Non-pigmented ciliary epithelial cell (primary cell): ENCODE measurements around the gene GPR143.
"Not testable (repeated sequence)": the region's sequence is repeated elsewhere in the genome, so short reads cannot be mapped to it uniquely, and the experiment has no call there.

Source experiments
- DNase-seq: peaks from one replicate; pipeline ENCODE4 v3.0.0-alpha.2; 2010; ENCODE audit warnings: low read depth

GPR143 gene

GRCh38 chrX:9768321-9768839 is 2.7 kb upstream of the GPR143 start:
- DNase-seq: not testable (repeated sequence)

DNA sequence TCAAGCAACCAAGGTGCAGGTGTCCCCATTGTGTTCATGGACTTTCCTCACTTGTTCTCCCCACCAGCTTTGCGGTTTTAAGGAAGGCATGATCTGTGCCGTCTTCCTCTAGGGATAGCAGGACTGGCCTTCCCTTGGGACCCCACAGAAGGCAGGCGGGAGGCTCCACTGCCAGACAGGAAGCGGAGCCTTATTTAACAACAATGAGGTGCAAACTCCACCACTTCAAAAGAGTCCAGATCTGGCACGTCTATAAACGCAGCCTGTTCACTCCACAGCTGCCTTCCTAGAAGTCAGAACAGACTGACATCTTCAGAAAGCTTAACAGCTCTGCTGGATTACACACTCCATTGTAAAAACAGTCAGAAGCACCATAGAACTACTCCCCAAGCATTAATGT is 1.7 kb upstream of the GPR143 start:
- no peak for DNase-seq

- no peak for DNase-seq
These were observed 443 bp downstream of the GPR143 start for GRCh38 chrX:9765072-9765736.

DNA sequence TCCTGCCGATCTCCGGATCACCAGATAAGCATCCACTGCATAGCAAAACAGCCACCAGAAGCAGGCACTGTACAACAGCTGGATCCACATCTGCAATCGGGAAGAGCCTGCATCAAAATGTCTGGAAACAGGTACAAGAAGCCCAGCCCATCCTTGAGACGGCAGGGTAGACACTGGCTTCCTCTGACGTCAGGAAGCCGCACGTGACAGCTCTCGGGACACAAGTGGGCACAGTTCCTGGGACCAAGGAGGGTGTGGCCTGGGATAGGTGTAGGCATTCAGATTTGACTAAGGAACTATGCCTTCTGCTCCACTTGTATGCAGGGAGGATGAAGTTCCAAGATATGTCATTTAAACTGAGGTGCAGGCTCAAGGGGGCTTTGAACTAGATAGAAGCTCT is 6.3 kb downstream of the GPR143 start:
- no peak for DNase-seq

- no peak for DNase-seq
These were observed 7.5 kb downstream of the GPR143 start for GRCh38 chrX:9758021-9758638.

GRCh38 chrX:9757366-9757765 is 8.3 kb downstream of the GPR143 start:
- DNase-seq: no peak

DNA sequence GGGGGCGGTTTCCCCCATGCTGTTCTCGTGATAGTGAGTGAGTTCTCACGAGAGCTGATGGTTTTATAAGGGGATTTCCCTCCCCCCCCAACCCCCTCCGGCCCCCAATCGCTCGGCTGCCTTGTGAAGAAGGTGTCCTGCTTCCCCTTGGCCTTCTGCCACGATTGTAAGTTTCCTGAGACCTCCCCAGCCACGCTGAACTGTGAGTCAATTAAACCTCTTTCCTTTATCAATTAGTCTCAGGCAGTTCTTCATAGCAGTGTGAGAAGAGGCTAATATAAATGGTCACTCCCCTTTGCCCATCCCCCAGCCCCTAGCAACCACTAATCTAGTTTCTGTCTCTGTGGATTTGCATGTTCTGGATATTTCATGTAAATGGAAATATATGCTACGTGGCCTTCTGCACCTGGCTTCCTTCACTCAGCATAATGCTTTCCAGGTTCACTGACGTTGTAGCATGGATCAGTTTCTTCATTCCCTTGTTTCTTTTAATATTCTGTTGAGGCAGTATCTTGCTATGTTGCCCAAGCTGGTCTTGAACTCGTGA is 16.4 kb downstream of the GPR143 start:
- DNase-seq: no peak

DNA sequence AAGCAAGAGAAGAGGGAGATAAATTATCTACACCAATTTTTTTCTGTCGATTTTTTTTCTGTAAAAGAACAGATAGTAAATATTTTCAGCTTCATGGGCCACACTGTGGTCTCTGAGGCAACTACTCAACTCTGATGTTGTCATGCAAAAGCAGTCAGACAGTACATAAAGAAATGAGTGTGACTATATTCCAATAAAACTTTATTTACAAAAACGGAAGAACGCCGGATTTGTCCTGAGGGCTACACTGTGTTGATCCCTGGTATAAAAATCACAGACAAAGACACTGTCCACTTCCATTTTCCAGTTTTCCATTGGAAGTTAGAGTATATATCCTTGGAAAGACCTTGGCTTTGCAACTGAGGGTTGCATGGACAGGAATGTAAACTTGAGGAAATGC is 18.0 kb downstream of the GPR143 start:
- no peak for DNase-seq

DNA sequence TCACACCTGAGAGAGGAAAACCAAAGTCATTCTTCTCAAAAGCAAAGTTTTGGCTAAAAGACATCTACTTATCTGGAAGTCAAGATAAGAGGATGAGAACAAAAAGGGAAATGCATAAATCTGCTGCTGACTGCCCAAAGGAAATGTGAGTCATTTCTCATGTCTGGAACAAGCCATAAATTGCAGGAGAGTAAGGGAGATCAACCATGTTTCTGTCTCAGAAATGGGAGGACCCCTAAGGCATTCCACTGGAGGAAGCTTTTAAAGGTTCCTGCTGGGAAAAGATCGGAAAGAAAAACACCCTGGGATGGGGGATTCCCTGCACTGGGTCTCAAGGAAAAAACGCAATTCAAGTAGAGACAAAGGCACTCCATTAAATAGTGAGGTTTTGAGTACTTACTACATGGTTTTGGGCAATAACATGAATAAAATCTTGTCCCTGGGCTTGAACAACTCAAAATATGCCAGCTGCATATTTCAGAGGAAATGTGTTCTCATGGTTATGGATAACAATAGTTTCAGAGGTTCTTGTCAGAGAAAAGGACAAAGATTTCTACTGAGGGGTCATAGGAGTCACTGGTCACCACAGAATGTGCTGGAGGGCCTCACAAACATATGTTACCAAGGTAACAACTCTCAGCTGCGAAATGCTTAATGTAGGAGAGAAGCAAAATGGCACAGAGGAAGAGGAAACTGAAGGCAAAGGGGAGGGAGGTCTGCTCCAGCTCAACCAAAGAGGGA is 19.3 kb downstream of the GPR143 start:
- DNase-seq: peak; percentile 30

GRCh38 chrX:9745417-9746115 is 20.1 kb downstream of the GPR143 start:
- no peak for DNase-seq

GRCh38 chrX:9739130-9739529 is 26.5 kb downstream of the GPR143 start:
- DNase-seq: no peak

DNA sequence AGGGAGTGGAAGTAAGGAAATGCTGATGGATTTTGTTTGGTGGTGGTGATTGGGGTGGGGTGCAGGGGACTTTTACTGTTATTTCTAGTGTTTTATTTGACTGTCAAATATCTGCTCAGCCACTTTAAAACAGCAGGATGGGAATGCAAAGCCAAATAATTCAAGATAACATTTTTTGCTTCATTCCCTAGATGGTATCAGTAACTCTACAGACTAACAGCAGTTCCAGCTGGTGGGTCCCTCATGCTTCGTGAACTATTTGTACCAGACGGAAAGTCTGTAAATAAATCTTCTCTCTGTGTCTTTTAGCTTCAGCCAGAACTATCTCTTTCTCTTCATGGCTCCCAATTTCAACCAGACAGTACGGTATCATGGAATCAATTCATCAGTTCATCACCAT is 27.5 kb downstream of the GPR143 start:
- no peak for DNase-seq

- no peak for DNase-seq
These were observed 28.3 kb downstream of the GPR143 start for GRCh38 chrX:9737363-9737762.

DNA sequence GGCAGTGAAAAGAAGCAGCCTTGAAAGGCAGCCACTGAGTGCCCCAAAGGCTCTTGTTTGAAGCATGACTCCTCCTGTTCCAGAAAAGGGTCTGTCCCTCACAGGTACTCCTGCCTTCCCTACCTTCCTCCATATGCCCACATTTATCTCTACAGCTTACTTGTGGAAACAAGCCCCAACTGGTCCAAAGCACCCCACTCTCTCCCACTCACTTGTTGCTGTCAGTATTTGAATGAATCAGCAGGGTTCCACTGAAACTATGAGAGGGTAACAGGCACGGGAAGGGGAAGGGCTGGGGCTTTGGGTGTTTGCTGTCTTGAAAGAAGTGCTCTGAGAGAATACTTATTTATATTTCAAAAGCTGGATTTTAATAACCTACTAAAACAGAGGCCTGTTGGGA is 34.9 kb downstream of the GPR143 start:
- no peak for DNase-seq

- DNase-seq: no peak
These were observed 35.6 kb downstream of the GPR143 start for GRCh38 chrX:9730078-9730477.

GRCh38 chrX:9729171-9729885 is 36.3 kb downstream of the GPR143 start:
- DNase-seq: no peak

DNA sequence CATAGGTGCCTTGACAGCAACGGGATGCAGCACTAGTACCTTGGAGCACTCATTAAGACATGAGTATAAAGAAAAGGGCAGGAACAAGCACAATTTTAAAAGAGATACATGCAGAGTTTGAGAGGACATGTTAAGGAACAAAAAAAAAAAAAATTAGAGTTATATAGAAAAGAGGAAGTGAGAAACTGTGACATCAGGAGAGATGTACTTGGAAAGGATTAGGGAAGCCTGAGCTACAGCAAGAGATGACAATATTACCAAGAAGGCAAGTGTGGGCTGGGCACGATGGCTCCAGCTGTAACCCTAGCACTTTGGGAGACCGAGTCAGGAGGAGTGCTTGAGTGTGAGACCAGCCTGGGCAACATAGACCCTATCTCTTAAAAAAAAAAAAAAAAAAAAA is 37.4 kb downstream of the GPR143 start:
- no peak for DNase-seq

DNA sequence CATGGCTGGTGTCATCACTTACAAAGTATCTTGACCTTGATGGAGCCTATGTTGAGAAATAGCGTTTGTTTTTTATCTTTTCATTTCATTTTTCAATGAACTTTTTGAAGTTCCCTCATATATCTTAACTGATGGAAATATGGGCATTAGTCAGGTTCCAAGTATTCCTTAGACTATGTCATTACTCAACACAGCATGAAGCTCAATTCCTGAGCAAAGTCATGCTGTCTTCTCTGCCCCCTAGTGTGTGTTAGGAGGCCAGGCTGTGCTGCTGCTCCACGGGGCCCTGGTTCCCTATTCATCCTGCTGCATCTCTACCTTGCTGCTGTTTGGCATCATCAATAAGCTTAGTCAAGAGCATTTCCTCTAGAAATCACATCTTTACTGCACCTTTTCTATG is 40.9 kb downstream of the GPR143 start:
- DNase-seq: no peak

GRCh38 chrX:9717376-9717775 is 48.3 kb downstream of the GPR143 start:
- DNase-seq: no peak

GRCh38 chrX:9710332-9710731 is 55.3 kb downstream of the GPR143 start:
- no peak for DNase-seq

GRCh38 chrX:9708923-9709553 is 56.6 kb downstream of the GPR143 start:
- DNase-seq: peak; percentile 6
